OCI-LY7 (cell line): ENCODE measurements around the gene DPT. TPM values are rescaled to one million over a fixed set of nuclear protein-coding genes. Genes with fewer than 3 reads are reported as not detected.

Source experiments
- BruUV-seq: library from RNA; stranded (reverse); fragments of 400-500 nt; replicated peaks from 2 replicates; lab custom pipeline; 2021; lab: Mats Ljungman, UMichigan
- CTCF ChIA-PET: fragments of 300-600 bp; sonication (Branson Sonifier 250); formaldehyde crosslinking; loops from one replicate; lab custom pipeline; 2022; ENCODE audit warnings: antibody characterized with exemption; ENCODE audit not compliant: unreplicated experiment; lab: Charles Lee
- POLR2A ChIA-PET: fragments of 300-600 bp; sonication (Branson Sonifier 250); formaldehyde crosslinking; loops from one replicate; lab custom pipeline; 2022; ENCODE audit warnings: antibody characterized with exemption; lab: Charles Lee
- DNase-seq: peaks from one replicate; pipeline ENCODE4 v3.0.0-alpha.2; 2015; ENCODE audit warnings: low spot score
- H2AFZ ChIP-seq: fragments of 200-600 bp; sonication (generic), shearing (Covaris generic); 2 replicates; pipeline ENCODE4 v1.6.1; 2014; ENCODE audit warnings: mild to moderate bottlenecking, antibody characterized with exemption, low read length, moderate library complexity
- H3K27ac ChIP-seq: fragments of 200-600 bp; sonication (generic); 2 replicates; pipeline ENCODE4 v1.5.1; 2014; ENCODE audit warnings: mixed run types, low read depth, mild to moderate bottlenecking, moderate library complexity, low read length, inconsistent platforms; ENCODE audit not compliant: poor library complexity, severe bottlenecking
- H3K36me3 ChIP-seq: fragments of 200-600 bp; sonication (generic); 2 replicates; pipeline ENCODE4 v1.6.1; 2014; ENCODE audit warnings: mild to moderate bottlenecking, antibody characterized with exemption, low read length, moderate library complexity, mixed read lengths; ENCODE audit not compliant: insufficient read depth
- H3K4me1 ChIP-seq: fragments of 200-600 bp; sonication (generic); 2 replicates; pipeline ENCODE4 v1.5.1; 2014; ENCODE audit warnings: mild to moderate bottlenecking, low read length; ENCODE audit not compliant: insufficient read depth, poor library complexity, severe bottlenecking
- H3K4me2 ChIP-seq: fragments of 200-600 bp; sonication (generic); 2 replicates; pipeline ENCODE4 v1.6.1; 2014; ENCODE audit warnings: mild to moderate bottlenecking, low read length
- H3K4me3 ChIP-seq: fragments of 200-600 bp; sonication (generic); 2 replicates; pipeline ENCODE4 v1.5.1; 2014; ENCODE audit warnings: mild to moderate bottlenecking, low read depth, low read length; ENCODE audit not compliant: poor library complexity, severe bottlenecking
- H3K79me2 ChIP-seq: fragments of 200-600 bp; sonication (generic); 2 replicates; pipeline ENCODE4 v1.6.1; 2016; ENCODE audit warnings: low read depth, mild to moderate bottlenecking, low read length, moderate library complexity, mixed read lengths; ENCODE audit not compliant: insufficient read depth
- H3K9me2 ChIP-seq: fragments of 200-600 bp; sonication (generic); 2 replicates; pipeline ENCODE4 v1.6.1; 2016; ENCODE audit warnings: mild to moderate bottlenecking, low read length, mixed read lengths; ENCODE audit not compliant: insufficient read depth
- H3K9me3 ChIP-seq: fragments of 200-600 bp; sonication (generic); 2 replicates; pipeline ENCODE4 v1.6.1; 2014; ENCODE audit warnings: mild to moderate bottlenecking, mixed run types, low read length, mixed read lengths
- H4K20me1 ChIP-seq: fragments of 200-600 bp; sonication (generic); 2 replicates; pipeline ENCODE4 v1.6.1; 2014; ENCODE audit warnings: mild to moderate bottlenecking, antibody characterized with exemption, low read length, moderate library complexity, mixed read lengths; ENCODE audit not compliant: insufficient read depth
- EZH2phosphoT487 ChIP-seq: fragments of 200-600 bp; sonication (generic); IDR thresholded peaks from 2 replicates; pipeline ENCODE4 v1.6.1; 2018; ENCODE audit warnings: low read depth, borderline replicate concordance, mild to moderate bottlenecking, mixed run types, antibody characterized with exemption, low read length, moderate library complexity, mixed read lengths
- intact Hi-C: fragments of 100-400 bp; cut with micrococcal nuclease; formaldehyde crosslinking; loops from one replicate; pipeline ENCODE4 v1.10.0; 2022; ENCODE audit not compliant: unreplicated experiment
- total RNA-seq, 2 experiments: library from RNA; depleted of rRNA in 1 of 2; stranded (reverse); fragments of >200 nt in 1 of 2; shearing (Covaris generic) in 1 of 2; gene quantifications; 2 replicates each; pipeline ENCODE4 v1.2.3, GENCODE V29; 2014 to 2022
- TF ChIP-seq, protein P1 (sequence below): fragments of 200-600 bp; sonication (generic); conservative IDR thresholded peaks from 2 replicates; pipeline ENCODE4 v1.5.1; 2014; ENCODE audit warnings: mild to moderate bottlenecking, antibody characterized with exemption, low read length, moderate library complexity, mixed read lengths

DPT gene
- total RNA-seq, 2 experiments from 2014 or later = not detected

DNA sequence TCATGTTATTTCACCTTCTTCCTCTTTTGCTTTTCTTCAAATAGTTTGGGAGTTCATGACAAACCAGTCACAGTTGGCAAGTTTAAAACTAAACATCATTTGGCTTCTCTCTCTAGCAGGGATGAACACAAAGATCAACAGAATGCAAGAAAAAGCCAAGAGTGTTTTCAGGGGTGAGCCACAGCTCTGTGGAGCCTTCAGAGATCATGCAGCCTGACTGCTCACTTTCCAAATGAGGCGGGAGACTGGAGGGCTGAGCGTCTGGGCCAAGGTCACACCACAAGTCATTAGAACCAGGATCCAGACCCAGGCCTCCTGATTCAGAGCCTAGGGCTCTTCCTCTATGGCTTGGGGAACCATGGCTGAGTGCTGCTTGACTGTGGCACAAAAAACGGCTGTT lies 2.7 kb downstream of the DPT start:
- Histone ChIP-seq H3K4me2 (no peak overlapping the region), H3K4me3 (no peak overlapping the region), H3K9me2 (no peaks in the 10 kb centered on the region), H3K36me3 (no peaks in the 10 kb centered on the region), H4K20me1 (no peaks in the 10 kb centered on the region), H3K9me3 (no peaks in the 10 kb centered on the region), H3K27ac (no peak overlapping the region), H3K79me2 (no peaks in the 10 kb centered on the region), H3K4me1 (no peaks in the 10 kb centered on the region), H2AFZ (no peak overlapping the region)
- ChIA-PET POLR2A (no interaction called here), CTCF (no interaction called here)
- TF ChIP-seq EZH2phosphoT487 = no peak
- TF ChIP-seq, protein P1, sequence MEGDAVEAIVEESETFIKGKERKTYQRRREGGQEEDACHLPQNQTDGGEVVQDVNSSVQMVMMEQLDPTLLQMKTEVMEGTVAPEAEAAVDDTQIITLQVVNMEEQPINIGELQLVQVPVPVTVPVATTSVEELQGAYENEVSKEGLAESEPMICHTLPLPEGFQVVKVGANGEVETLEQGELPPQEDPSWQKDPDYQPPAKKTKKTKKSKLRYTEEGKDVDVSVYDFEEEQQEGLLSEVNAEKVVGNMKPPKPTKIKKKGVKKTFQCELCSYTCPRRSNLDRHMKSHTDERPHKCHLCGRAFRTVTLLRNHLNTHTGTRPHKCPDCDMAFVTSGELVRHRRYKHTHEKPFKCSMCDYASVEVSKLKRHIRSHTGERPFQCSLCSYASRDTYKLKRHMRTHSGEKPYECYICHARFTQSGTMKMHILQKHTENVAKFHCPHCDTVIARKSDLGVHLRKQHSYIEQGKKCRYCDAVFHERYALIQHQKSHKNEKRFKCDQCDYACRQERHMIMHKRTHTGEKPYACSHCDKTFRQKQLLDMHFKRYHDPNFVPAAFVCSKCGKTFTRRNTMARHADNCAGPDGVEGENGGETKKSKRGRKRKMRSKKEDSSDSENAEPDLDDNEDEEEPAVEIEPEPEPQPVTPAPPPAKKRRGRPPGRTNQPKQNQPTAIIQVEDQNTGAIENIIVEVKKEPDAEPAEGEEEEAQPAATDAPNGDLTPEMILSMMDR = no peak
- BruUV-seq = no TSS peak
- DNase-seq = no peak
- intact Hi-C loops = no loop called here

DNA sequence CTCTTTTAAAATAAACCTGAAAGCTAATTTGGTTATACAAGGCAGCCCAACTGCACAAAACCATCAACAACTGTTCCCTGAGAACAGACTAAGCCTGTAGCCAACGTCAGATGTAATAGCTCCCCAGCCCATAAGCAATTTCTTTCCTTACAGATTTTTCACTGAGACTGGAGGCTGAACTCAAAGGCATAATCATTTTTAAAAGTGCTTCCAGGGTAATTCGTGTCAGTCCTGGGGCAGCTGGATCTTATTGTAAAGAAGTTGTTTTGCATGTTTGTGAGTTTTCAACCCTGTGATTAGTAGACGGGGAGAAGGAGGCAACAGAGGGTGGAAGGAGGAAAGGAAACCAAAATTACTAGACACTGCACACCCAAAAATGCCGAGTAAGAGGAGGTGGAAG lies 3.2 kb downstream of the DPT start:
- H4K20me1 ChIP-seq = no peaks in the 10 kb centered on the region
- no peaks in the 10 kb centered on the region for H3K9me3 ChIP-seq
- no peak overlapping the region for H3K4me2 ChIP-seq
- intact Hi-C loops = no loop called here
- no peak overlapping the region for H2AFZ ChIP-seq
- H3K79me2 ChIP-seq = no peaks in the 10 kb centered on the region
- ChIA-PET POLR2A (no interaction called here), CTCF (no interaction called here)
- no peaks in the 10 kb centered on the region for H3K9me2 ChIP-seq
- no TSS peak for BruUV-seq
- H3K36me3 ChIP-seq = no peaks in the 10 kb centered on the region
- no peak for DNase-seq
- H3K4me3 ChIP-seq = no peak overlapping the region
- H3K4me1 ChIP-seq = no peaks in the 10 kb centered on the region
- TF ChIP-seq, protein P1 = no peak
- TF ChIP-seq EZH2phosphoT487 = no peak
- H3K27ac ChIP-seq = no peak overlapping the region

DNA sequence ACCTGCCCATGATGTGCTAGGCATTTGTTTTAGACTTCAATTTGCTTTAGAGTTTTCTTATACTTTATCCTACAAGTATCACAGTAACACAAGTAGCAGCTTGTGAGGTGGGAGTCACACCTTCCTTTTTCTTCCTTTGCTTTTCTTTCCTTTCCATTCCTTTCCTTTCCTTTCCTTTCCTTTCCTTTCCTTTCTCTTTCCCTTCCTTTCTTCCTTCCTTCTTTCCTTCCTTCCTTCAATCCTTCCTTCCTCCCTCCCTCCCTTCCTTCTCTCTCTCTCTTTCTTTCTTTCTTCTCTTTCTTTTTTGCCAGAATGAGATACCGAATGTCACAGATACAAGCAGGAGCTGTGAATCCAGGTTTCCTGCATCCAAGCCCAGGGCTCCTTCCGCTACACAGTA lies 3.9 kb downstream of the DPT start:
- TF ChIP-seq EZH2phosphoT487 = no peak
- TF ChIP-seq, protein P1 = no peak
- Histone ChIP-seq H3K79me2 (no peaks in the 10 kb centered on the region), H3K27ac (no peak overlapping the region), H3K9me3 (no peaks in the 10 kb centered on the region), H2AFZ (no peak overlapping the region), H3K4me3 (no peak overlapping the region), H3K9me2 (no peaks in the 10 kb centered on the region), H3K36me3 (no peaks in the 10 kb centered on the region), H3K4me2 (no peak overlapping the region), H3K4me1 (no peaks in the 10 kb centered on the region), H4K20me1 (no peaks in the 10 kb centered on the region)
- no TSS peak for BruUV-seq
- CTCF ChIA-PET = no interaction called here
- POLR2A ChIA-PET = interaction anchor here (0.7 kb wide), 1 partner anchor 189 kb away, joined by 3 read pairs; no protein-coding TSS in a partner anchor
- intact Hi-C loops = no loop called here
- DNase-seq = no peak
